GM11168 (cell line): ENCODE measurements around the gene APLN.

Experiments used
- in situ Hi-C: fragments of 300-500 bp; cut with MboI; formaldehyde crosslinking; loops from one replicate; pipeline ENCODE4 v1.12.0; 2022; ENCODE audit warnings: low sequenced_read_pairs; ENCODE audit not compliant: unreplicated experiment

The APLN gene

DNA sequence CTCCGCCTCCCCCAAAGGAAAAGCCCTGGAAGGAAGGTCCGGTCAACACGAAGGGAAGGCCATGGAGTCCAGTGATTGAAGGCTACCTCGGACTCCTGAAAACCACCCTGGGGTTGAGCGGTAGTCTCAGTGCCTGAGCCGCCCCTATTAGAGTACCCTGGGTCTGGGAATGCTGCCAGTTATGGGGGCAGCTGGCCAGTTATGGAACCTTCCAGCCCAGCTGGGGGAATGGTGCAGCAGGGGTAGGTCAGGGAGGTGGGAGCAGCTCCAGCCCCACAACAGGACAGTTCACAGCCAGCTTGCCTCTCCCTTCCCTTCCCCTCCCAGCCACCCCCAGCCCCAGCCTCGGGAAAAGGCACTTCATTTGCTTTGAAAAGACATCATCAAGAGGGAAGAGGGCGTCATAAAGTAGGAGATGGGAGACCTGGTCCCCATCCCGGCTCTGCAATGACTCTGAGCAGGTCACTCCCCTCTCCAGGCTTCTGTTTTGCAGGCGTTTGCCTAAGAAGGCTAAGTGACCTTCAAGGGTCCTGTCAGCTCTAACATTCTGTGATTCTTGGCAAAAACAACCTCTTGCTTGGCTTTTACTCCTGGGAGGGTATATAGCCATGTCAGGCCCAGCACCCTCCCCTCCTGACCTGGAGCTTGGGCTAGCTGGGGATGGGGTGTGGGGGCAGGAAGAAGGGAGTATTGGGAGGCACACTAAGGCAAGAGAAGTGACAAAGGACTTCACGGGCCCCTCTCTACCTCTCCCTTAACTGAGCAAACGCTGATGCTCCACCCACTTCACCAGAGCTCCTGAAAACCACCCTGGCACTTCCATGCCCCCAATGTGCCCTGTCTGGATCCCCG is 8.0 kb downstream of the APLN start:
- in situ Hi-C loops = no loop called here

- in situ Hi-C loops = no loop called here
Observed at GRCh38 chrX:129642641-129643040, 12.1 kb downstream of the APLN start.

DNA sequence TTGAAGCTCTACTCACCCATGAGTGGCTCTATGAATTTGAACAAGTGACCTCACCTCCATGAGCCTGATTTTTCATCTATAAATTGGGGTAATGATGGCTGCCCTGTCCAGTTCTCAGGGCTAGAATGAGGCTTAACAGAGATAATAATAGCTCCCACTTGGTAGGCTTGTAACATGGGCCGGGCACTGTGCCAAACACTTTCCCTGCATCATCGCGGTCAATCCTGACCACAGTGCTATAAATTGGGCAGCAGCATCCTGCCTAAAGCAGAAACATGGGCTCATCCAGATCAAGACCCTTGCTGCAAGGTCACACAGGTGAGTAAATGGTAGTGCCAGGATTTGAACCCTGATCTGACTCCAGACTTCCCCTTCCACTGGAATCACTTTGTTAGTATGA is 12.8 kb downstream of the APLN start:
- in situ Hi-C loops = no loop called here

DNA sequence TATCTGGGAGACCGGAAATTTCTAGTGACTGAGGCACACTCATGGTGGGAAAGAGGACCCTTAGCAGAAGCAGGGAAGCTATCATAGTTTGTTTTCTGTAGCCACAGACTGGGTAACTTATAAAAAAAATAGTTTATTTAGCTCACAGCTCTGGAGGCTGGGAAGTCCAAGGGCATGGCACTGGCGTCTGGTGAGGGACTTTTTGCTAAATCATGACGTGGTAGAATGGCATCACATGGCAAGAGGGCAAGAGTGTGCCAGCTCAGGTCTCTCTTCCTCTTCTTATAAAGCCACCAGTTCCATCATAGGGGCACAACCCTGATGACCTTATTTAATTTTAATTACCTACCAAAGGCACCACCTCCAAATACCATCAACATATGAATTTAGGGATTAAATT is 13.3 kb downstream of the APLN start:
- in situ Hi-C loops = no loop called here

DNA sequence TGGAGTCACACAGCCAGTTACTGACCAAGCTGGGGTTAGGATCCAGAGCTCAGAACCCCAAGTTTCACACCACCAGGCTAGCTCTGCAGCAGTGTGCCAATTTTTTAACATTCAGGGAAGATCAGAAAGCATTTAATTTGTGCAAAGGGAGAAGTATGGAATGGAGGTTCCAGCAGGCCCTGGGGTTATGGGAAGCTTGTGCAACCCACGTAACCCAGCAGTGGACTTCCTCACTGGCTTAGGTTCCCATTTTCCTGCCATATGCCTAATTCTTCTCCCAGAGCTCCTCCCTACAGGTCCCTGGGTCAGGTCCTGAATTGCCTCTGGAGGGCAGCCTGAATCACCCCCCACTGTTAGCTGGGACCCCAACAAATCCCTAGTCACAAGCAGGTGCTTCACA is 14.0 kb downstream of the APLN start:
- in situ Hi-C loops = no loop called here

- in situ Hi-C loops = no loop called here
Observed at GRCh38 chrX:129638917-129639316, 15.8 kb downstream of the APLN start.

DNA sequence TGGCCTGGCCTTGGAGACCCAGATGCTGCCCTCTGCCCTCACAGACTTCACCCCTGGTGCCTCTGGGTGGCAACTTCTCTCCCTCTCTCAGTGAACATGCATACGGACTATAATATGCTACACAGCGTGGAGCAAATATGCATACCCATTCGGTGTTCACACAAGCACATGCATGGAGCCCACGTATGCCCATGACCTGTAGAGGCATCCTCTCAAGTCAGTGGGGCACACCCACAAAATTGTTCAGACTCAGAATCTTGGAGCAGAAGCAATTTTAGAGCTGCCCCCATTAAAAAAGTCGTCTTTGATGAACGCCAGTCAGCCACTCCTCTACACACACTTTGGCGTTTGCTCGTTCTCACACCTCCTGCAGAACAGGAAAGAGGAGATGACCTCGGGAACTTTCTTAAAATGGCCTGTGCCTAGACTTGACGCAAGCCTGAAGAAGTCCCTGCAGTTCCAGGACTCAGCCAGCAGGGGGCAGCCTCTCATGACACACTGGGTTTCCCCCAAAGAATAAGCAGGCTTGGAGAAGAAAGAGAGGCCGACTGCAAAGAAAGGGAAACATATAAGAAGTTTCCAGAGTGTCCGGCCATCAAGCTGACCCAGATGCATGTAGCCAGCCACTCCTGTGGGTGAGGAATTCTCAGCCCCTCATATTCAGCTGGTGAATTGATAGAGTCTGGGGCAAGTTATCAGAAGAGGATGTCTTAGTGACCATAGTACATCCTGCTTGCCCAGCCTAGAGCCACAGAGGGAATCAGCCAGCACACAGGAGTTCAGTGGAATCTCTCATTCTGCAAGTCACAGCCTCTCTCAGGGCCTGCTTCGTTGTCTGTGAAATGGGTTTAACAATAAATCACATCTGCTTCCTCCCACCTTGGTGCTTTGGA is 17.3 kb downstream of the APLN start:
- in situ Hi-C loops = no loop called here

- in situ Hi-C loops = no loop called here
Observed at GRCh38 chrX:129636175-129636681, 18.5 kb downstream of the APLN start.

- in situ Hi-C loops = no loop called here
Observed at GRCh38 chrX:129634541-129634940, 20.2 kb downstream of the APLN start.

- in situ Hi-C loops = no loop called here
Observed at GRCh38 chrX:129632443-129632842, 22.3 kb downstream of the APLN start.

DNA sequence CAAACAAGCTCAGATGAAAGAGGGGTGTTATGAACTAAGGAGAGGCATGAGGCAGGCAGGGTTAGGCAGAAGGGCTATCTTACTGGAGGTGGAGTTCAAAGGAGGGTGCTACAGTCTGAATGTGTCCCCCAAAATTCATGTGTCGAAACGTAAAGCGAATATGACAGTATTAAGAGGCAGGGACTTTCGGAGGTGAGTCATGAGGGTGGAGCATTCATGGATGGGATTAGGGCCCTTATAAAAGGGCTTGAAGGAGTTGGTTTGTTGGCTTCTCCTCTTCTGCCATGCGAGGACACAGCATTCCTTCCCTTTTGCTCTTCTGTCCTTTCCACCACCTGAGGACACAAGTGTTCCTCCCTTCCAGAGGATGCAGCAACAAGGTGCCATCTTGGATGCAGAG is 22.9 kb downstream of the APLN start:
- in situ Hi-C loops = no loop called here

DNA sequence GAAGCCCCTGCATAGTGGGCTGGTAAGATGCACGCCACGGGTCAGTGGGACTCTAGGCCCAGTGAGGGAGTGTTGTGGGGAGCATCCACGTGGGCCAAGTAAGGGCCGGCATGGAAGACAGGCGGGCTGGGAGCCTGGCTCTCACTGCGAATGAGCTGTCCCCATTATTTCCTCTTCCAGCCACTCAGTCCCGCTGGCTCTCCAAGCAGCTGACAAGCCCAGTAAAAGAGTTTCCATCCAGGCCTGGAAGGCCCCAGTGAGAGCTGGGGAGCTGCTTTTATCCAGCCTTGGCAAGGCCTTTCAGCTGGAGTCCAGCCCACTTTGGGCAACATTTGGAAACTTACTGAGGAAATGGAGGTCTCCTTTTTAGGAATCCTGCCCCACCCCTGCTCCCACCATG is 24.9 kb downstream of the APLN start:
- in situ Hi-C loops = no loop called here

- in situ Hi-C loops = no loop called here
Observed at GRCh38 chrX:129626026-129626425, 28.7 kb downstream of the APLN start.

DNA sequence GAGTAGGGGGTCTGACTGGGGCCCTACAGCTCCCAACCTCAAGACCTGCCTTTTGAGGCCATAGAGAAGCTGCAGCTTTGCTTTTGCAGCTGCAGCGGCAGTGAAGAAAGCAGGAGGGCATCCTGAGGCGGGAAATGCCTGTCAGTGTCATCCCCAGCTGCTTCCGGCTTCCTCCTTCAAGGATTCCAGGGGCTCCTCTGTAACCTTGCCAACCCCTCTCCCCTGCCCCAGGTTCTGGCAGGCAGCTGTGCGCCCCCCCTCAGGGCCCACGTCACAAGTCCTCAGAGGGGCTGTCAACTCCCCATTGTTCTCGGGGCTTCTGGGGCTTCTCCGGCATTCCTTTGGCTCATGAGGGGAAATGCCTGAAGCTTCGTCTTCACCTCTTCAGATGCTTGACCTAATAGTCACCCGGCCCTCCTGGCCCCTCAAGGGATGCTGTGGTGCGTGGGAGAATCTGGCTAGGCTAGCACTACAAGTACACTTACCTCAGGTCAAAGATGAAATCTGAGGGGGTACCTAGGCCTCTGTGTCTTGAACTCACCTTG is 31.9 kb downstream of the APLN start:
- in situ Hi-C loops = loop anchor here (25.0 kb wide), 2 partner anchors 114 to 439 kb away; partner anchors contain the start of gene XPNPEP2

DNA sequence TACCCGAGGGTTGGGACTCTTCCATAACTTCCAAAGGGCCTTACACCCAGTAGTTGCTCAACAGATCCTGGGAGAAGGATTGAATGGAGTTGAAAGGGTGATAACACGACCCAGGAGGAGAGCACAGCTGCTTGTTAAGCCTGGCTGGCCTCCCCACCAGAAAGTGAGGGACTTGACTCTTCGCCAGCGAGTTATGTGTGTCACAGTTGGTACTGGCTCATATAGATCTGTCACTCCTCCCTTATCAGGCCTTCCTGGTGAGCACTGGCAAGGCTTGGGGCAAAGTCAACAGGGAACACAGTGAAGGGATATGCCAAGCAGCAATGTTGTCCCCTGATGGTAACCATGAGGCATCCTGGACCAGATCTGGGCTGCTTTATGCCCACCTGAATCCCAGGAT is 35.8 kb downstream of the APLN start:
- in situ Hi-C loops = loop anchor here (25.0 kb wide), 2 partner anchors 118 to 443 kb away; partner anchors contain the start of gene XPNPEP2

DNA sequence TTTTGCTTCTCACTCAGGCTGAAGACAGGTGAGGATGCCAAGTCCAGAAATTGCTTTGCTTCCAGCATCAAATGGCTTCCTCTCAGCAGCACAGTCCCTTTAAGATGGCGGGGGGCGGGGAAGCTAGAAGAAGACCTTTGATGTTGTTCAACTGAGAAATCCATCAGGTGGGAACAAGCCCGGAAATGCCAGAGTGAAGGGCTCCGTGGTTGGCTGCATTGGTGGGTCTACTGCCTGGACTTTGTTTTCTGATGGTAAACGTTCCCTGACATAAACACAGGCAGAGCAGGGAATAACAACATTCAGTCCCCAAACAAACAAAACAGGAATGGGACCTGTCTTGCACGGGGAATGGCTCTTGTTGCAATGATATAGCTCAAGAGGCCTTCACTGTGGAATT is 37.3 kb downstream of the APLN start:
- in situ Hi-C loops = loop anchor here (25.0 kb wide), 2 partner anchors 120 to 445 kb away; partner anchors contain the start of gene XPNPEP2

DNA sequence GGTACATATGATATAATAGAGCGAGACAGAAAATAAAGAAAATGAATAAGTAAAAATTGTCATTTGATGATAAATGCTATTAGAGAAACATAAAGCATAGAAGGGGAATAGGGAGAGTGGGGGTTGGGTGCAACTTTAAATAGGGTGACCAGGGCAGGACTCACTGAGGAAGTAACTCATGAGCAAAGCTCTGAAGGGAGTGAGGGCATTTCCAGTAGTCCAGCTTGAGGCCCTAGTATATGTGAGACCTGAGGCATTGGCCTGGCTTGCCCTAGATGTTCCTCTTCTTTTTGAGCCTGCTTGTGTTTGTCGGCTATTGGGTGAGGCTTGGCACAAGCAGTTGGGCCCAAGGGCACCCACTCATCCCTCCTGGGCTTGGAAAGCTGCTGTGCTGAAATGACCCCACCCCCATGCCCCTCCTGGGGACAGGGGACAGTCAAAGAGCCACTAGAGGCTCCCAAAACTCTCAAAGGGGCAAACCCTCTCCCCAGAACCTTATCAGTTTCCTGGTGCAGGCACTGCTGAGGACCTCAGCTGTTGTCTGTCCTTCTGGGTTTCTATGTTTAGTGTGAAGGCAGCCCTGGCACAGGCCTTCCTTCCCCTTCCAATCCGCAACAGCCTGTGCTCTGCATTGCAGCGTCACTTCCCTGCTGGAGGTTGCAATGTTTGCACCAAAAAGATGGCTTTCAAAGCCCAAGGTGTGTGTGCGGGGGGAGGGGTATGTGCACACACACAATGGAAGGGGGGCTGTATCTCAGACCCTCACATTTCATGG is 40.1 kb downstream of the APLN start:
- in situ Hi-C loops = loop anchor here (25.0 kb wide), 2 partner anchors 123 to 448 kb away; partner anchors contain the start of gene XPNPEP2

DNA sequence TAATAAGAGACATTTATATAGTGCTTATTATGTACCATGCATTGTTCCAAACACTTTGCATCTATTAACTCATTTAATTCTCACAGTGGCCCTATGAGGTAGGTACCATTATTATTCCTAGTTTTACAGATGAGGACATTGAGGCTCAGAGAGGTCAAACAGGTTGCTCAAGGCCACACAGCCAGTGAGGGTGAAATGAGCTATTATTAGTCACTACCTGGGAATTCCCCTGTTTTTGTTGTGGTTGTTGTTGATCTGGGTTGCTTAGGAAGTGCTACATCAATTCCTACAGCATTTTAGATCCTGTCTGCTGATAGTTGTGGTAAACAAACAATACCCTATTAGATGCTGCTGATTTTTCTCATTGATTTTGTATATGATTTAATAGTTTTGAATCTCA is 41.2 kb downstream of the APLN start:
- in situ Hi-C loops = loop anchor here (25.0 kb wide), 2 partner anchors 124 to 449 kb away; partner anchors contain the start of gene XPNPEP2

- in situ Hi-C loops = loop anchor here (25.0 kb wide), 2 partner anchors 125 to 450 kb away; partner anchors contain the start of gene XPNPEP2
Observed at GRCh38 chrX:129612396-129612795, 42.4 kb downstream of the APLN start.
